Muscle layer of duodenum (tissue), 2 donors: ENCODE data around the gene MAPKBP1.

ENCODE experiments used
- H3K27ac ChIP-seq: one replicate; pipeline ENCODE4 v1.7.0; 2013; ENCODE audit warnings: mild to moderate bottlenecking, low read length
- H3K27me3 ChIP-seq: one replicate; pipeline ENCODE4 v1.7.0; 2013; ENCODE audit warnings: low read depth, mild to moderate bottlenecking, control low read depth, low read length
- H3K36me3 ChIP-seq, 2 donors: one replicate each; pipeline ENCODE4 v1.7.0; 2013; ENCODE audit warnings: low read length in 2 of 2, control low read depth in 1 of 2, mild to moderate bottlenecking in 1 of 2; ENCODE audit not compliant: insufficient read depth in 2 of 2, control insufficient read depth in 1 of 2
- H3K4me1 ChIP-seq, 2 donors: one replicate each; pipeline ENCODE4 v1.7.0; 2013; ENCODE audit warnings: low read length in 2 of 2, mild to moderate bottlenecking in 2 of 2, control low read depth in 1 of 2, moderate library complexity in 1 of 2; ENCODE audit not compliant: insufficient read depth in 2 of 2, control insufficient read depth in 1 of 2
- H3K4me3 ChIP-seq, 2 donors: one replicate each; pipeline ENCODE4 v1.7.0; 2013; ENCODE audit warnings: low read length in 2 of 2, low read depth in 1 of 2, mild to moderate bottlenecking in 1 of 2
- H3K9me3 ChIP-seq, 2 donors: one replicate each; pipeline ENCODE4 v1.7.0; 2013; ENCODE audit warnings: low read length in 2 of 2, control low read depth in 1 of 2, mild to moderate bottlenecking in 1 of 2; ENCODE audit not compliant: control insufficient read depth in 1 of 2
- donor health status: healthy.

MAPKBP1 gene

GRCh38 chr15:41853831-41854230 is 79.5 kb downstream of the MAPKBP1 start:
- H3K27ac ChIP-seq = no peak overlapping the region
- H3K4me1 ChIP-seq = no peaks in the 10 kb centered on the region
- H3K9me3 ChIP-seq = no peaks in the 10 kb centered on the region
- no peaks in the 10 kb centered on the region for H3K27me3 ChIP-seq
- no peak overlapping the region for H3K4me3 ChIP-seq
- peaks cover under 1 to 4% of the 10 kb centered on the region in 2 donors for H3K36me3 ChIP-seq

GRCh38 chr15:41854443-41854842 is 80.2 kb downstream of the MAPKBP1 start:
- no peaks in the 10 kb centered on the region for H3K4me1 ChIP-seq
- H3K9me3 ChIP-seq = no peaks in the 10 kb centered on the region
- H3K27me3 ChIP-seq = no peaks in the 10 kb centered on the region
- H3K4me3 ChIP-seq = no peak overlapping the region
- no peaks in the 10 kb centered on the region for H3K36me3 ChIP-seq
- H3K27ac ChIP-seq = no peak overlapping the region

- no peak overlapping the region for H3K27ac ChIP-seq
- H3K4me3 ChIP-seq = no peak overlapping the region
- H3K27me3 ChIP-seq = no peaks in the 10 kb centered on the region
- no peaks in the 10 kb centered on the region for H3K9me3 ChIP-seq
- no peaks in the 10 kb centered on the region for H3K36me3 ChIP-seq
- H3K4me1 ChIP-seq = no peaks in the 10 kb centered on the region
Measured at GRCh38 chr15:41855261-41855961, 81.1 kb downstream of the MAPKBP1 start.

- Histone ChIP-seq H3K4me1 (no peaks in the 10 kb centered on the region), H3K9me3 (no peaks in the 10 kb centered on the region), H3K4me3 (no peak overlapping the region), H3K36me3 (no peaks in the 10 kb centered on the region), H3K27ac (no peak overlapping the region), H3K27me3 (no peaks in the 10 kb centered on the region)
Measured at GRCh38 chr15:41856262-41856661, 82.0 kb downstream of the MAPKBP1 start.

- H3K27ac ChIP-seq = no peak overlapping the region
- H3K9me3 ChIP-seq = no peaks in the 10 kb centered on the region
- no peaks in the 10 kb centered on the region for H3K4me1 ChIP-seq
- no peak overlapping the region for H3K4me3 ChIP-seq
- H3K36me3 ChIP-seq = no peaks in the 10 kb centered on the region
- H3K27me3 ChIP-seq = no peaks in the 10 kb centered on the region
Measured at GRCh38 chr15:41856716-41857115, 82.4 kb downstream of the MAPKBP1 start.

- H3K4me1 ChIP-seq = no peaks in the 10 kb centered on the region
- no peaks in the 10 kb centered on the region for H3K36me3 ChIP-seq
- no peak overlapping the region for H3K27ac ChIP-seq
- no peaks in the 10 kb centered on the region for H3K9me3 ChIP-seq
- no peak overlapping the region for H3K4me3 ChIP-seq
- H3K27me3 ChIP-seq = no peaks in the 10 kb centered on the region
Measured at GRCh38 chr15:41857316-41857715, 83.0 kb downstream of the MAPKBP1 start.

- Histone ChIP-seq H3K36me3 (no peaks in the 10 kb centered on the region), H3K9me3 (no peaks in the 10 kb centered on the region), H3K27me3 (no peaks in the 10 kb centered on the region), H3K27ac (no peak overlapping the region), H3K4me1 (no peaks in the 10 kb centered on the region), H3K4me3 (no peak overlapping the region)
Measured at GRCh38 chr15:41858756-41859155, 84.5 kb downstream of the MAPKBP1 start.

GRCh38 chr15:41860049-41860828 is 86.0 kb downstream of the MAPKBP1 start:
- Histone ChIP-seq H3K9me3 (no peaks in the 10 kb centered on the region), H3K27ac (no peak overlapping the region), H3K27me3 (no peaks in the 10 kb centered on the region), H3K4me3 (no peak overlapping the region), H3K4me1 (no peaks in the 10 kb centered on the region), H3K36me3 (no peaks in the 10 kb centered on the region)

- no peaks in the 10 kb centered on the region for H3K4me1 ChIP-seq
- no peak overlapping the region for H3K27ac ChIP-seq
- no peaks in the 10 kb centered on the region for H3K36me3 ChIP-seq
- no peaks in the 10 kb centered on the region for H3K9me3 ChIP-seq
- H3K4me3 ChIP-seq = no peak overlapping the region
- H3K27me3 ChIP-seq = no peaks in the 10 kb centered on the region
Measured at GRCh38 chr15:41861736-41862356, 87.6 kb downstream of the MAPKBP1 start.

- Histone ChIP-seq H3K27me3 (no peaks in the 10 kb centered on the region), H3K27ac (no peak overlapping the region), H3K4me3 (no peak overlapping the region), H3K36me3 (no peaks in the 10 kb centered on the region), H3K9me3 (no peaks in the 10 kb centered on the region), H3K4me1 (no peaks in the 10 kb centered on the region)
Measured at GRCh38 chr15:41862515-41863116, 88.3 kb downstream of the MAPKBP1 start.

GRCh38 chr15:41865490-41866055 is 91.3 kb downstream of the MAPKBP1 start:
- Histone ChIP-seq H3K4me3 (no peak overlapping the region), H3K27me3 (no peaks in the 10 kb centered on the region), H3K4me1 (no peaks in the 10 kb centered on the region), H3K27ac (no peak overlapping the region), H3K9me3 (no peaks in the 10 kb centered on the region), H3K36me3 (no peaks in the 10 kb centered on the region)
